HepG2 (cell line): ENCODE measurements around the gene FAM83G. TPM values are rescaled to one million over a fixed set of nuclear protein-coding genes. Genes with fewer than 3 reads are reported as not detected.
A peak's percentile ranks its signal among the peaks of the same experiment; 100 is the strongest.

Source experiments
- ATAC-seq: fragments of 200-7000 bp; cut with Tn5 transposase; 3 replicates; pipeline ENCODE4 v1.9.1; 2020; ENCODE audit warnings: mild to moderate bottlenecking, moderate library complexity
- BruUV-seq: library from RNA; stranded (reverse); fragments of 400-500 nt; replicated peaks from 2 replicates; lab custom pipeline; 2021; lab: Mats Ljungman, UMichigan
- CTCF ChIA-PET: fragments of 300-600 bp; formaldehyde crosslinking; extraction: SDS; loops from one replicate; lab custom pipeline; 2021; ENCODE audit warnings: low total read pairs, inconsistent platforms, low intra/inter-chr PET ratio; lab: Yijun Ruan, JAX
- POLR2A ChIA-PET: fragments of 350-600 bp; sonication (Branson Sonifier 250); formaldehyde crosslinking; loops from one replicate; lab custom pipeline; 2020; ENCODE audit warnings: antibody characterized with exemption, inconsistent platforms; lab: Yijun Ruan, JAX
- DNase-seq: peaks from one replicate; pipeline ENCODE4 v3.0.0-alpha.2; 2015; ENCODE audit warnings: low spot score
- FAIRE-seq: peaks from 3 replicates; lab custom pipeline; 2011; peaks lifted over from hg19 to GRCh38; lab: Jason Lieb, UNC
- H2AFZ ChIP-seq: one replicate; pipeline ENCODE4 v1.6.1; 2011; ENCODE audit warnings: low read length, inconsistent platforms
- H3K27ac ChIP-seq: fragments of 300-600 bp; 3 replicates; pipeline ENCODE4 v1.8.0; 2011; ENCODE audit warnings: mixed run types, mild to moderate bottlenecking, mixed read lengths, low read length, inconsistent platforms; ENCODE audit not compliant: insufficient read depth; ENCODE audit errors: extremely low read length
- H3K27me3 ChIP-seq, 2 experiments: fragments of 200-600 bp in 1 of 2; 2 replicates in 1 of 2; 3 replicates in 1 of 2; pipeline versions ENCODE4 v1.6.0 to v1.8.0; 2011; ENCODE audit warnings: low read length in 2 of 2, mild to moderate bottlenecking in 2 of 2, moderate library complexity in 2 of 2, inconsistent platforms in 1 of 2; ENCODE audit not compliant: insufficient read depth in 2 of 2, control insufficient read depth in 1 of 2
- H3K36me3 ChIP-seq, 2 experiments: fragments of 200-600 bp in 1 of 2; replicated peaks in 1 of 2; 2 replicates in 1 of 2; 3 replicates in 1 of 2; pipeline versions ENCODE4 v1.5.1 to v1.8.0; 2011; ENCODE audit warnings: low read length in 2 of 2, inconsistent platforms in 1 of 2; ENCODE audit not compliant: insufficient read depth in 2 of 2, control insufficient read depth in 1 of 2
- H3K4me1 ChIP-seq: 2 replicates; pipeline ENCODE4 v1.5.1; 2012; ENCODE audit warnings: low read length, inconsistent platforms; ENCODE audit not compliant: insufficient read depth
- H3K4me2 ChIP-seq: 2 replicates; pipeline ENCODE4 v1.6.0; 2011; ENCODE audit warnings: low read depth, low read length, inconsistent platforms
- H3K4me3 ChIP-seq, 3 experiments: fragments of 200-600 bp in 1 of 3; sonication (generic), shearing (Covaris generic) in 1 of 3; replicated peaks in 1 of 3; 2 replicates each; pipeline ENCODE4 v1.5.1; 2011 to 2016; ENCODE audit warnings: low read length in 3 of 3, inconsistent platforms in 2 of 3, low read depth in 2 of 3, mild to moderate bottlenecking in 2 of 3, control low read depth in 1 of 3, mixed read lengths in 1 of 3; ENCODE audit not compliant: insufficient read depth in 1 of 3
- H3K79me2 ChIP-seq: one replicate; pipeline ENCODE4 v1.6.1; 2011; ENCODE audit warnings: low read length, inconsistent platforms; ENCODE audit not compliant: insufficient read depth
- H3K9ac ChIP-seq: 2 replicates; pipeline ENCODE4 v1.6.0; 2011; ENCODE audit warnings: mild to moderate bottlenecking, low read depth, low read length, inconsistent platforms; ENCODE audit not compliant: insufficient read depth
- H3K9me3 ChIP-seq: 2 replicates; pipeline ENCODE4 v1.5.1; 2012; ENCODE audit warnings: mild to moderate bottlenecking, low read length
- H4K20me1 ChIP-seq: 2 replicates; pipeline ENCODE4 v1.6.0; 2011; ENCODE audit warnings: inconsistent platforms, mild to moderate bottlenecking, low read length, moderate library complexity; ENCODE audit not compliant: insufficient read depth
- AGO2 ChIP-seq: fragments of 200-400 bp; formaldehyde crosslinking; optimal IDR thresholded peaks from 2 replicates; pipeline ENCODE3; 2017; ENCODE audit warnings: mild to moderate bottlenecking, low read depth, low read length, moderate library complexity
- CBX1 ChIP-seq: IDR thresholded peaks from one replicate; pipeline ENCODE4 v1.6.1; 2016; ENCODE audit warnings: antibody characterized with exemption, low read depth
- CBX2 ChIP-seq, 2 experiments: fragments of 200-600 bp in 1 of 2; sonication (generic); formaldehyde crosslinking in 1 of 2; IDR thresholded peaks; 2 replicates each; pipeline versions ENCODE4 v1.7.0 to v1.8.1; 2018 to 2022; ENCODE audit warnings: low read depth in 2 of 2, low read length in 1 of 2, mild to moderate bottlenecking in 1 of 2, missing genetic modification reagents in 1 of 2
- SMAD9 ChIP-seq: sonication (generic); formaldehyde crosslinking; IDR thresholded peaks from 2 replicates; pipeline ENCODE4 v1.5.1; 2020; ENCODE audit warnings: mild to moderate bottlenecking, missing genetic modification reagents
- ZNF589 ChIP-seq: sonication (generic); formaldehyde crosslinking; conservative IDR thresholded peaks from 2 replicates; pipeline ENCODE4 v1.8.0; 2022; ENCODE audit warnings: mild to moderate bottlenecking, moderate library complexity, missing genetic modification reagents
- ZNF839 ChIP-seq: sonication (generic); formaldehyde crosslinking; IDR thresholded peaks from 2 replicates; pipeline ENCODE4 v1.4.0; 2020; ENCODE audit warnings: missing genetic modification reagents, mild to moderate bottlenecking, borderline replicate concordance
- ZNF841 ChIP-seq: sonication (generic); formaldehyde crosslinking; IDR thresholded peaks from 2 replicates; pipeline ENCODE4 v1.8.1; 2023; ENCODE audit warnings: missing genetic modification reagents, borderline replicate concordance
- WGBS: methylation state at CpG from one replicate; pipeline ENCODE4 v1.1.6; 2017; ENCODE audit warnings: low lambda C conversion rate; 5-methylcytosine and 5-hydroxymethylcytosine counted together
- in situ Hi-C: cut with HindIII; loops from 2 replicates; pipeline ENCODE4 v1.10.0; 2017; ENCODE audit warnings: low pct_unique_long_range_greater_than_20kb; ENCODE audit not compliant: extremely low pct_ligation_motif_present
- intact Hi-C: fragments of 100-400 bp; cut with micrococcal nuclease; formaldehyde crosslinking; loops from one replicate; pipeline ENCODE4 v1.10.0; 2022; ENCODE audit not compliant: unreplicated experiment
- polyA plus RNA-seq, 8 experiments: library from polyadenylated mRNA; depleted of rRNA in 3 of 8; stranded (reverse) in 7 of 8; unstranded in 1 of 8; fragments of >200 nt; fragmentation: Illumina TruSeq in 4 of 8; extraction: Trizol in 4 of 8; gene quantifications; 2 replicates each; pipeline versions ENCODE4 v1.2.1 to v1.2.3, GENCODE V29; 2011 to 2016; ENCODE audit warnings: low read depth in 4 of 8, missing spikeins in 1 of 8, mixed read lengths in 1 of 8; ENCODE audit not compliant: insufficient read depth in 1 of 8
- total RNA-seq, 5 experiments: library from RNA; depleted of rRNA; stranded (reverse); fragments of >200 nt; fragmentation: Illumina TruSeq; extraction: Trizol; gene quantifications; 2 replicates each; pipeline ENCODE4 v1.2.3, GENCODE V29; 2016; ENCODE audit warnings: low read depth in 1 of 5
- TF ChIP-seq, protein P1 (sequence below): sonication (generic); formaldehyde crosslinking; IDR thresholded peaks from 2 replicates; pipeline ENCODE4 v1.4.0; 2020; ENCODE audit warnings: mild to moderate bottlenecking, missing genetic modification reagents
- TF ChIP-seq, protein P2 (sequence below): IDR thresholded peaks from 2 replicates; pipeline ENCODE4 v1.6.1; 2016; ENCODE audit warnings: low read depth, missing genetic modification reagents, missing compliant biosample characterization

Gene FAM83G
- total and polyA plus RNA-seq, 2 of the 13 experiments (the other 11 are each of a cell fraction or from before 2014, with no cell fraction given), result 13.7 to 18.6 TPM

DNA sequence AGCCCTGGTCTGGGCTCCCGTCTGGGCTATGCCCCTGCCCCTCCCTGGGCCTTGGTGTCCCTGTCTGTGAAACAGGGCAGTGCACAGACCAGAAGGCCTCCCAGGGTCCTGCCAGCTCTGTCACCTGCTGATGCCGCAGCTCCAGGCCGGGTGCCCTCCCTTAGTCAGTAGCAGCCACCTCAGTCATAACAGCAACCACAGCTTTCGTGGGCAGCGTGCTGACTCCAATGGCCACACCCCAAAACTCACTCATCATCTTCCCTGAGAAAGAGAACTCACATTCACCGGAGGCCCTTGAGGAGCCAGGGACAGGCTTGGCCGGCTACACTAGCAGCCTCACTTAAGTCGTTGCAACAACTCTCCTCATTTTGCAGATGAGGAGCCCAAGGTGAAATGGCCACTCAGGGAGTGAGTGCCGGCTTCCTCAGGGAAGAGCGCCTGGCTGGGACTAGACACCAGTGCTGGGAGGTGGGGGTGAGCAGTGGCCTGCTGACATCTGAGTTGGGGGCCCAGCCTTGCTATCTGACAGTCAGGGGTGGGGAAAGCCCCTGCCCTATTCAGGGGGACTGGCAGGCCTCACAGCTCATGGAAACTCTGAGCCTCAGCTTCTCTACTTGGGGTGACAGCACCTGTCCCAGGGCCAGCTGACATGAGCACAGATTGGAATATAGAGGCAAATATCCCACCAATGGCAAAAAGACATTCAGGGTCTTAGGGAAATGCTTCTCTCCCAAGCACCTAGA, 30.0 kb downstream of the FAM83G start:
- no peak for FAIRE-seq
- BruUV-seq, result no TSS peak
- POLR2A ChIA-PET, result no interaction called here
- 94% methylated on average over 6 of the region's 10 CpGs for WGBS
- Histone ChIP-seq H3K9ac (no peak overlapping the region), H3K4me3 (no peak overlapping the region), H2AFZ (no peak overlapping the region), H3K9me3 (no peaks in the 10 kb centered on the region), H3K4me2 (no peak overlapping the region), H3K36me3 (peaks cover 40 to 79% of the 10 kb centered on the region in 2 experiments), H3K4me1 (peaks cover 18% of the 10 kb centered on the region), H3K27me3 (no peaks in the 10 kb centered on the region), H3K79me2 (no peaks in the 10 kb centered on the region), H4K20me1 (no peaks in the 10 kb centered on the region), H3K27ac (no peak overlapping the region)
- CTCF ChIA-PET, result no interaction called here
- in situ Hi-C loops, result no loop called here
- intact Hi-C loops, result no loop called here
- DNase-seq, result no peak
- ATAC-seq, result no peak
- TF ChIP-seq CBX2 (IDR thresholded peaks at IDR 0.05; ENCODE audit: low read depth, low read length) (no peak), CBX2 (CRISPR knock-in tag; IDR thresholded peaks at IDR 0.05; ENCODE audit: low read depth) (no peak), AGO2 (peak; percentile 19)

DNA sequence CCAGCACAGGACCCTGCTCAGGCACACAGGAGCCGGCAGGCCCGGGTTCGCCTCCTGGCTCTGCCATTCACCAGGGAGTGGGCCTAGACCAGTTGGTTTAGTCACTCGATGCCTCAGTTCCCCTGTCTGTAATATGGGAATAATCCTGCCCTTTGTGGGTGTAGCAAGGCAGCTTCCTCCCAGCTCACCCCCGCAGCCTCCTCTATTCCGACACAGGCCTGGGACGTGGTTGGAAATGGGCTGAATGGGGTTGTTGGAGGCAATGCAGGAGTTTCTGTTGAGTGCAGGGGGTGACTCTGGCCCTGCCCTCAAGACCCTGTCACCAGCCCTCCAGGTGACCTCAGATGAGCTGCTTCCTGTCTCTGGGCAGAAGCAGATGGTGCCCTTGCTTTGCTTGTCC, 32.8 kb downstream of the FAM83G start:
- H4K20me1 ChIP-seq, result no peaks in the 10 kb centered on the region
- ChIA-PET POLR2A (interaction anchor here (1.1 kb wide), 1 partner anchor 10 kb away, joined by 3 read pairs; no protein-coding TSS in a partner anchor), CTCF (no interaction called here)
- no peak overlapping the region for H2AFZ ChIP-seq
- H3K36me3 ChIP-seq, result peaks cover 21 to 54% of the 10 kb centered on the region in 2 experiments
- H3K9me3 ChIP-seq, result no peaks in the 10 kb centered on the region
- DNase-seq, result no peak
- H3K27me3 ChIP-seq, result no peaks in the 10 kb centered on the region
- no peak overlapping the region for H3K4me2 ChIP-seq
- TF ChIP-seq, protein P1, sequence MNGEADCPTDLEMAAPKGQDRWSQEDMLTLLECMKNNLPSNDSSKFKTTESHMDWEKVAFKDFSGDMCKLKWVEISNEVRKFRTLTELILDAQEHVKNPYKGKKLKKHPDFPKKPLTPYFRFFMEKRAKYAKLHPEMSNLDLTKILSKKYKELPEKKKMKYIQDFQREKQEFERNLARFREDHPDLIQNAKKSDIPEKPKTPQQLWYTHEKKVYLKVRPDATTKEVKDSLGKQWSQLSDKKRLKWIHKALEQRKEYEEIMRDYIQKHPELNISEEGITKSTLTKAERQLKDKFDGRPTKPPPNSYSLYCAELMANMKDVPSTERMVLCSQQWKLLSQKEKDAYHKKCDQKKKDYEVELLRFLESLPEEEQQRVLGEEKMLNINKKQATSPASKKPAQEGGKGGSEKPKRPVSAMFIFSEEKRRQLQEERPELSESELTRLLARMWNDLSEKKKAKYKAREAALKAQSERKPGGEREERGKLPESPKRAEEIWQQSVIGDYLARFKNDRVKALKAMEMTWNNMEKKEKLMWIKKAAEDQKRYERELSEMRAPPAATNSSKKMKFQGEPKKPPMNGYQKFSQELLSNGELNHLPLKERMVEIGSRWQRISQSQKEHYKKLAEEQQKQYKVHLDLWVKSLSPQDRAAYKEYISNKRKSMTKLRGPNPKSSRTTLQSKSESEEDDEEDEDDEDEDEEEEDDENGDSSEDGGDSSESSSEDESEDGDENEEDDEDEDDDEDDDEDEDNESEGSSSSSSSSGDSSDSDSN, result no peak
- TF ChIP-seq ZNF841 (CRISPR knock-in tag), result no peak
- no peak for TF ChIP-seq ZNF589 (CRISPR knock-in tag)
- TF ChIP-seq, protein P2, sequence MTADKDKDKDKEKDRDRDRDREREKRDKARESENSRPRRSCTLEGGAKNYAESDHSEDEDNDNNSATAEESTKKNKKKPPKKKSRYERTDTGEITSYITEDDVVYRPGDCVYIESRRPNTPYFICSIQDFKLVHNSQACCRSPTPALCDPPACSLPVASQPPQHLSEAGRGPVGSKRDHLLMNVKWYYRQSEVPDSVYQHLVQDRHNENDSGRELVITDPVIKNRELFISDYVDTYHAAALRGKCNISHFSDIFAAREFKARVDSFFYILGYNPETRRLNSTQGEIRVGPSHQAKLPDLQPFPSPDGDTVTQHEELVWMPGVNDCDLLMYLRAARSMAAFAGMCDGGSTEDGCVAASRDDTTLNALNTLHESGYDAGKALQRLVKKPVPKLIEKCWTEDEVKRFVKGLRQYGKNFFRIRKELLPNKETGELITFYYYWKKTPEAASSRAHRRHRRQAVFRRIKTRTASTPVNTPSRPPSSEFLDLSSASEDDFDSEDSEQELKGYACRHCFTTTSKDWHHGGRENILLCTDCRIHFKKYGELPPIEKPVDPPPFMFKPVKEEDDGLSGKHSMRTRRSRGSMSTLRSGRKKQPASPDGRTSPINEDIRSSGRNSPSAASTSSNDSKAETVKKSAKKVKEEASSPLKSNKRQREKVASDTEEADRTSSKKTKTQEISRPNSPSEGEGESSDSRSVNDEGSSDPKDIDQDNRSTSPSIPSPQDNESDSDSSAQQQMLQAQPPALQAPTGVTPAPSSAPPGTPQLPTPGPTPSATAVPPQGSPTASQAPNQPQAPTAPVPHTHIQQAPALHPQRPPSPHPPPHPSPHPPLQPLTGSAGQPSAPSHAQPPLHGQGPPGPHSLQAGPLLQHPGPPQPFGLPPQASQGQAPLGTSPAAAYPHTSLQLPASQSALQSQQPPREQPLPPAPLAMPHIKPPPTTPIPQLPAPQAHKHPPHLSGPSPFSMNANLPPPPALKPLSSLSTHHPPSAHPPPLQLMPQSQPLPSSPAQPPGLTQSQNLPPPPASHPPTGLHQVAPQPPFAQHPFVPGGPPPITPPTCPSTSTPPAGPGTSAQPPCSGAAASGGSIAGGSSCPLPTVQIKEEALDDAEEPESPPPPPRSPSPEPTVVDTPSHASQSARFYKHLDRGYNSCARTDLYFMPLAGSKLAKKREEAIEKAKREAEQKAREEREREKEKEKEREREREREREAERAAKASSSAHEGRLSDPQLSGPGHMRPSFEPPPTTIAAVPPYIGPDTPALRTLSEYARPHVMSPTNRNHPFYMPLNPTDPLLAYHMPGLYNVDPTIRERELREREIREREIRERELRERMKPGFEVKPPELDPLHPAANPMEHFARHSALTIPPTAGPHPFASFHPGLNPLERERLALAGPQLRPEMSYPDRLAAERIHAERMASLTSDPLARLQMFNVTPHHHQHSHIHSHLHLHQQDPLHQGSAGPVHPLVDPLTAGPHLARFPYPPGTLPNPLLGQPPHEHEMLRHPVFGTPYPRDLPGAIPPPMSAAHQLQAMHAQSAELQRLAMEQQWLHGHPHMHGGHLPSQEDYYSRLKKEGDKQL (CRISPR knock-in tag), result no peak
- TF ChIP-seq CBX1, result no peak
- TF ChIP-seq SMAD9 (CRISPR knock-in tag), result no peak
- TF ChIP-seq ZNF839 (CRISPR knock-in tag), result no peak
- in situ Hi-C loops (no loop called here), intact Hi-C loops (no loop called here)
- no peak overlapping the region for H3K4me3 ChIP-seq
- peaks cover 33% of the 10 kb centered on the region for H3K4me1 ChIP-seq
- BruUV-seq, result no TSS peak
- no peaks in the 10 kb centered on the region for H3K79me2 ChIP-seq
- 100% methylated on average over 3 of the region's 7 CpGs for whole genome bisulfite sequencing
- no peak overlapping the region for H3K9ac ChIP-seq
- no peak overlapping the region for H3K27ac ChIP-seq
- no peak for FAIRE-seq
- ATAC-seq, result no peak
